ENCODE data around the gene FBL. TPM values are rescaled to one million over a fixed set of nuclear protein-coding genes. Genes with fewer than 3 reads are reported as not detected.

Gene FBL
- polyA plus RNA-seq, 1 experiment, result 256 TPM

GRCh38 chr19:39846678-39847486 lies 703 bp upstream of the FBL start:
- Histone ChIP-seq H3K9me3 (ENCODE audit: control insufficient read depth, insufficient read depth, low read length) (no peaks in the 10 kb centered on the region), H3K27me3 (ENCODE audit: control insufficient read depth, insufficient read depth, low read length) (no peaks in the 10 kb centered on the region), H3K27ac (ENCODE audit: low read depth, low read length) (peak overlapping the region; percentile 77), H3K4me3 (ENCODE audit: low read depth, low read length) (peak overlapping the region; percentile 92)
- DNase-seq (ENCODE audit: low read depth, low spot score), result no peak
- ChIA-PET POLR2A (interaction anchor here (0.6 to 2.7 kb wide), 2 partner anchors 13 to 39 kb away, joined by 6 to 23 read pairs; partner anchors contain the start of gene DYRK1B), CTCF (interaction anchor here (0.7 to 7.2 kb wide), 7 partner anchors 20 to 296 kb away, joined by 3 to 226 read pairs (median 4); partner anchors contain the start of gene PSMC4)
- TF ChIP-seq CTCF (IDR thresholded peaks at IDR 0.05; ENCODE audit: low read depth, low read length), result no peak

GRCh38 chr19:39845584-39845932 lies 621 bp downstream of the FBL start:
- DNase-seq (ENCODE audit: low read depth, low spot score), result no peak

GRCh38 chr19:39845172-39845571 lies 1.0 kb downstream of the FBL start:
- H3K9me3 ChIP-seq (ENCODE audit: control insufficient read depth, insufficient read depth, low read length), result no peaks in the 10 kb centered on the region
- TF ChIP-seq CTCF (IDR thresholded peaks at IDR 0.05; ENCODE audit: low read depth, low read length), result no peak
- DNase-seq (ENCODE audit: low read depth, low spot score), result no peak
- H3K4me3 ChIP-seq (ENCODE audit: low read depth, low read length), result peak overlapping the region; percentile 92
- no peak overlapping the region for H3K27ac ChIP-seq (ENCODE audit: low read depth, low read length)
- CTCF ChIA-PET, result interaction anchor here (0.6 to 7.2 kb wide), 17 partner anchors 10 to 453 kb away, joined by 3 to 226 read pairs (median 7); partner anchors contain the start of genes DYRK1B and PSMC4
- no peaks in the 10 kb centered on the region for H3K27me3 ChIP-seq (ENCODE audit: control insufficient read depth, insufficient read depth, low read length)
- POLR2A ChIA-PET, result interaction anchor here (0.5 to 2.7 kb wide), 2 partner anchors 11 to 158 kb away, joined by 5 to 23 read pairs; partner anchors contain the start of gene DYRK1B

More at GRCh38 chr19:39845584-39845932, 621 bp downstream of the FBL start:
- no peaks in the 10 kb centered on the region for H3K9me3 ChIP-seq (ENCODE audit: control insufficient read depth, insufficient read depth, low read length)
- TF ChIP-seq CTCF (IDR thresholded peaks at IDR 0.05; ENCODE audit: low read depth, low read length), result peak; percentile 31
- H3K4me3 ChIP-seq (ENCODE audit: low read depth, low read length), result peak overlapping the region; percentile 92
- ChIA-PET CTCF (interaction anchor here (0.6 to 7.2 kb wide), 13 partner anchors 10 to 453 kb away, joined by 3 to 226 read pairs (median 7); partner anchors contain the start of genes DYRK1B and PSMC4), POLR2A (interaction anchor here (0.6 to 2.7 kb wide), 2 partner anchors 12 to 14 kb away, joined by 3 to 23 read pairs; partner anchors contain the start of gene DYRK1B)
- H3K27ac ChIP-seq (ENCODE audit: low read depth, low read length), result peak overlapping the region; percentile 31
- no peaks in the 10 kb centered on the region for H3K27me3 ChIP-seq (ENCODE audit: control insufficient read depth, insufficient read depth, low read length)

- CTCF ChIA-PET, result interaction anchor here (0.6 to 7.2 kb wide), 32 partner anchors 9 to 1521 kb away, joined by 3 to 226 read pairs (median 6); partner anchors contain the start of genes DYRK1B, PSMC4 and ZNF546
- Histone ChIP-seq H3K9me3 (ENCODE audit: control insufficient read depth, insufficient read depth, low read length) (no peaks in the 10 kb centered on the region), H3K27ac (ENCODE audit: low read depth, low read length) (peak overlapping the region; percentile 1), H3K27me3 (ENCODE audit: control insufficient read depth, insufficient read depth, low read length) (no peaks in the 10 kb centered on the region), H3K4me3 (ENCODE audit: low read depth, low read length) (peak overlapping the region; percentile 92; the same call in 1 of the 2 replicates)
- DNase-seq (ENCODE audit: low read depth, low spot score), result peak; percentile 15
- POLR2A ChIA-PET, result interaction anchor here (1.4 to 1.9 kb wide), 2 partner anchors 10 to 126 kb away, joined by 3 to 16 read pairs; partner anchors contain the start of gene DYRK1B
- peak; percentile 78 for TF ChIP-seq CTCF (IDR thresholded peaks at IDR 0.05; ENCODE audit: low read depth, low read length)
These were observed 2.0 kb downstream of the FBL start for GRCh38 chr19:39843919-39844793.
